HEK293 (cell line): ENCODE results near the gene UBE2D4.

ENCODE experiments used
- CTCF ChIP-seq: fragments of 450-650 bp; formaldehyde crosslinking; IDR thresholded peaks from 2 replicates; pipeline ENCODE4 v1.5.1; 2016; ENCODE audit warnings: missing biosample characterization, missing genetic modification characterization
- PBX3 ChIP-seq: sonication (generic); formaldehyde crosslinking; IDR thresholded peaks from 2 replicates; pipeline ENCODE4 v1.8.1; 2022; ENCODE audit warnings: mild to moderate bottlenecking, moderate library complexity, missing genetic modification reagents
- ZNF24 ChIP-seq: fragments of 450-650 bp; formaldehyde crosslinking; IDR thresholded peaks from 2 replicates; pipeline ENCODE4 v1.5.1; 2016; ENCODE audit warnings: missing biosample characterization, missing genetic modification characterization
- ZNF521 ChIP-seq: fragments of 450-650 bp; formaldehyde crosslinking; IDR thresholded peaks from 2 replicates; pipeline ENCODE4 v1.5.1; 2017; ENCODE audit warnings: missing biosample characterization, mild to moderate bottlenecking, missing genetic modification characterization
- ZNF776 ChIP-seq: fragments of 450-650 bp; formaldehyde crosslinking; IDR thresholded peaks from 2 replicates; pipeline ENCODE4 v1.5.0; 2017; ENCODE audit warnings: missing biosample characterization, missing genetic modification characterization, borderline replicate concordance

DNA sequence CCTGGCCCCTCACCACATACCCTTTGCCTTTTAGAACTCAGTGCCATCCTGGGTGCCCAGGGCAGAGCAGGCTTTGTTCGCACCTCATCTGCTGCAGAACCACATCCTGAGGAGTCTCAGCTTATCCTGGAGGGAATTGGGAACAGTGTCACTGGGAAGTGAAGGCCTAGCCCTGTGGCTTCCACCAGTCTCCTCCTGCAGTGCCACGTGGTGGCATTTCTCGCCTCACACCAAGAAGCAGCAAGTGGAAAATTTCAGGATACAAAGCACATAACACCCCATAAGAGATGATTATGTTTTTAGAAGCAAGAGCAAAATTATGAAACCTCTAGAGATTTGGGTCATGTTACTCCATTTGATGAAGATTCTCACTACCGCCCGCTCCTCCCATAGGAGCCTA is 26.8 kb downstream of the UBE2D4 start:
- TF ChIP-seq ZNF521 (tag by site-specific recombination) (no peak), ZNF24 (no peak), CTCF (tag by site-specific recombination) (no peak), PBX3 (no peak), ZNF776 (tag by site-specific recombination) (no peak)
